Activated T-helper 1 cell treated with Interleukin-2 at 50 U/mL for 16 hours (primary cell): ENCODE measurements around the gene SBF2.

Experiments
- DNase-seq: peaks from one replicate; pipeline ENCODE4 v3.0.0-alpha.2; 2020; ENCODE audit warnings: low read depth

Gene SBF2

DNA sequence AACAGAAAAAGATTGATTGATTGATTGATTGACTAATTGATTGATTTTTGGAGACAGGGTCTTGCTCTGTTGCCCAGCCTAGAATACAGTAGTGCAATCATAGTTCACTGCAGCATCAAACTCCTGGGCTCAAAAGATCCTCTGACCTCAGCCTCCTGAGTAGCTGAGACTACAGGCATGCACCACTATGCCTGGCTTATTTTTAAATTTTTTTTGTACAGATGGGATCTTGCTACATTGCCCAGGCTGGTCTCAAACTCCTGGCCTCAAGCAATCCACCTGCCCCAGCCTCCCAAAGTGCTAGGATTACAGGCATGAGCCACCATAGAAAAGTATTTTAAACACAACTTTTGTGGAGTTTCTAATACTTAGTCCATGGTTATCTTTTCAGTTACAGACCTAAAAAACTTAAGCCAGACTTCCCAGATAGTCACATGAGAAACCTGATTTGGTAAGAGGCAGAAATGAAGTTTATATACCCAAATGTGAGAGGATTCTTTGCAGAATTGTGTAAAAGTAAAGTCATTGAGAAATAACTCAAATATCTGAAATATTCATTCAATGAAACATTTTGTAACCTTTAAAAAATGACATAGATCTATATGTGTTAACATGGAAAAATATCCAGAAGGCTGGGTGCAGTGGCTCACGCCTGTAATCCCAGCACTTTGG is 443.7 kb downstream of the SBF2 start:
- DNase-seq, result no peak

- no peak for DNase-seq
Observed at GRCh38 chr11:9849389-9849788, 444.6 kb downstream of the SBF2 start.

DNA sequence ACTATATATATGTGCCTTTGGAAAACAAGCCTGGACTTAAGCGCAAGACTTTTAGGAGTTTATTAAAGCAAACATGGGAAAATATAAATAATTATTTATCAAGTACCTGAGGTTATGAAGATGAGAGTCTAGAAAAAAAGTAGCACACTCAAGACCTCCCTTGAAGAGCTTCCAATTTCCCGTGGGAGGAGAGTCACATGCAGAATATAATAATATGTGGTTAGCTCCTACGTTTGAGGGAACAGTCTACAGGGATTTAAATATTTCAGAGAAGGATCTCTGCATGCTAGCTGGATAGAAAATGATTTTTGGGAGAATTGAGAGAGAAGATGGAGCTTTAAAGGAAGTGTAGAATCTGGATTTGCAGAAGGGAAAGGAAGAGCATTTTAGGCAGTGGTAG is 446.4 kb downstream of the SBF2 start:
- DNase-seq, result no peak

DNA sequence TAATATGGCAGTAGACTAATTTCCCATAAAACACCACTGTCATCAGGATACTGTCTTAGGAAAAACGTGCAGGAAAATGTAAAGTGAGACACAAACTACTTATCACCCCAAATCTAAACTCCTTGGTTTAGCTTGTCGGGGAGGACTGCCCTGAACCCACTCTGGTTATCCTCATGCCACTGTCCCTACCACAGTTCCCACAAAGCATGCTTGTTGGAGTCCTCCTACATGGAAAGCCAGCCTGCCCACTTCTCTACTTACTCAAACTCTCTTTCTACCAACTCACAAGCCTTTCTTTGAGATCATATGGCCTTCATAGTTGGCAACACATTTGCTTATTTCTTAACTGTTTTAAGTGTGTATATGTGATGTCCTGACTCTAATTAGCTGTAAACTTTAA is 451.1 kb downstream of the SBF2 start:
- DNase-seq, result no peak

DNA sequence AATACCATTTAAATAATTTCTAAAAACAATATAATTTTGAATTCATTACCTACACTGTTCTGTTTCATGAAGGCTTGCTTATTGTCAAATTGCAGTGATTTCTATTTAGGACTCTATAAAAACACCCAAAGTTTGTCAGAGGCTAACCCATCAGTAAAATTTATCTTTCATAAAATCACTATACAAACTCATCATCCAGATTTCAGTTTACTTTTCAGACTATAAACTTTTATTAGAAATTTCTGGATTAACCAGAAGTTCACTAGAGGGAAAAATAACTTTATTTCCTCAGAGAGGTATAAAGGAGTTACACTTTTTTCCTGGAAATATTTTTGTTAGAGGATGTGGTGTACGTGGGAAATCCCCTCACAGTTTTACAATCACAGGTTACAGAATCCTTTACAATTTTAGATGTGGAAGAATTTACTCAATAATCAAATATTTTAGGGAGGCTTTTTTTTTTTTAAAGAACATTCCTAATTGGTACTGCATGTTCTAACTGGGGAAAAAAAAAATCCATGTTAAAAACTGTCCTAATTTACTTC is 453.5 kb downstream of the SBF2 start:
- DNase-seq, result no peak

DNA sequence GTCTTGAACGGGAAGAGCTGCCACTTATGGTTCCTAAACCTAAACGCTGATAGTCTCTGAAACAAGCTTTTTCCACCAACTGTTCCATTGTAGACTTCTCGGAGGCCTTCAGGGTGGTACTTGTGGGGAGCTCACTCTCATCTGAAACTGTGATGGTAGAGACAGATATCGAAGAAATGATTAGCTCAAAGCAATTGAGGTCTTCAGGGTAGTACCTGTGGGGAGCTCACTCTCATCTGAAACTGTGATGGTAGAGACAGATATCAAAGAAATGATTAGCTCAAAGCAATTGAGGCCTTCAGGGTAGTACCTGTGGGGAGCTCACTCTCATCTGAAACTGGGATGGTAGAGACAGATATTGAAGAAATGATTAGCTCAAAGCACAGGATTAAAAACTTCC is 454.5 kb downstream of the SBF2 start:
- no peak for DNase-seq

DNA sequence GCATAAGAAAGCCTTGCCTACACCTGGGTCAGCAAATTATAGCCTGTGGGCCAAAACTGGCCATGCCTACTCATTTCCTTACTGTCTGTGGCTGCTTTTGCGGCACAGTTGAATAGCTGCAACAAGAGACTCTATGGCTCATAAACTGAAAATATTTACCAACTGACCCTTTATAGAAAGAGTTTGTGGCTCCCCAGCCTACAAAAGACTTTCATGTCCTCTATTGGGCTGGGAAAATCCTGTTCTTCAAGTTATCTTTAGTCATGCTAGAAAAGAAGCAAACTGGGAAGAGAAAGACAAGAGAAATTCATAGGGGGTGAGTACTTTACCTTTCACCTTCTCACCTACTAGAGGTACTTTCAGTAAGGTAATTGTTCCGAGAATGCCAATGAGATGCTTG is 455.1 kb downstream of the SBF2 start:
- no peak for DNase-seq

GRCh38 chr11:9838229-9838628 is 455.8 kb downstream of the SBF2 start:
- no peak for DNase-seq

DNA sequence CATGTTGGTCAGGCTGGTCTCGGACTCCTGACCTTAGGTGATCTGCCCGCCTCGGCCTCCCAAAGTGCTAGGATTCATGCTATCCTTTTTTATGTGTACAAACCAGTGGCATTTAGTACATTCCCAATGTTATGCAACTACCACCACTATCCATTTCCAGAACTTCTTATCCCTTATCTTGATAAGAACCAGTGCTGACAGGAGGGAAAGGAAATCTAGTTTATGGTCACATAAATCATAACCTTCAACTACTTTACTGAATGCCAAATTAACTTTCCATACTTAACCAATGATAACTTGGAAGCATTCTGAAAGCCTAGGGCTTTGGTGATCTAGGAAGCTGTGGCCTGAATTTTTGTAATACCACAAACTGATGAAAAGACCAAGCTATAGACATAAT is 459.7 kb downstream of the SBF2 start:
- no peak for DNase-seq

DNA sequence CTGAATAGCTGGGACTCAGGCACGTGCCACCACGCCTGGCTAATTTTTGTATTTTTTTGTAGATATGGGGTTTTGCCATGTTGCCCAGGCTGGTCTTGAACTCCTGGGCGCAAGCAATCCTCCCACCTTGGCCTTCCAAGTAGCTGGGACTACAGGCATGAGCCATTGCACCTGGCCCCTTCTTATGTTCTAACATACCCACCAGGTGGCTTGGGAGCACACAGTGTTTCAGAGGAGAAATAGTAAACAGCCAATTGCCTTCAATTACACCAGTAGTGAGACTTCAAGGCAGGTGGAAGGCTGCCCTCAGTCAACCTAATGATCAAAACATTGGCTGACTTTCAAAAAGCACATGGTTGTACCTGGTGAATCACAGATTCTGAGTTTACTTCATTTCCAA is 462.9 kb downstream of the SBF2 start:
- no peak for DNase-seq

- no peak for DNase-seq
Observed at GRCh38 chr11:9827708-9828107, 466.3 kb downstream of the SBF2 start.

DNA sequence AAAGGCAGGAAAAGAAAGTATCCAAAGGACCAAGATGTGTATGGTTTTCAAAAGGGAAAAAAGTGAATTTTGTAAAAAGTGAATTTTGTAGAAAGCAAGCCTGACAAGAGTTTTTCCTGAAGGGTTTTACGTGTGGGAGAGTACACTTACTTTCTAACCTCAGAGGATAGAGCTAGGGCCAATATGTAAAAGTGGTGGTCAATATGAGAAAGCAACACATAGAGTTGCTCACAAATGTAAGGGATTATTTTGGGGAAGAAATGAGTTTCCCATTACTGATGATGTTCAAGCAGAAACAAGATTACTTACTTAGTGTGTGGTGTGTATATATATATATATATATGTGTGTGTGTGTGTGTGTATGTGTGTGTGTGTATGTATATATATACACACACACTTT is 467.6 kb downstream of the SBF2 start:
- no peak for DNase-seq

DNA sequence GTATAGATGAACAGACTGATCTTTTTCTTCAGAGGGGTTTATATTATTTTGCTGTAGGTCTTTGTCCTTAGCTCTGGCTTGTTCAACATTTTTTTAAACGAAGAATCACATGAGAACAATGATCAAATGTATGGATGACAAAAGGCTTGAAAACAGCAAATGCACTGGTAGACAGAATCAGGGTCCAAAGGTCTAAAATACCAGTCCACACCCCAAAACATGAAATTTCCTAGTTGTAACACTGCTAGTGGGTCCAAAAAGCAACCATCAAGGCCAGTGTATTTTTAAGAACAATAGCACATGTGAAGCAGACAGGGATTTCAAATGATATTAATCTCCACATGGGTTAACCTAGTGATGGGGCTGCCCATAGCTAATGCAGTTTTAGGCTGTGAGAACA is 468.1 kb downstream of the SBF2 start:
- DNase-seq, result no peak

GRCh38 chr11:9825315-9825714 is 468.7 kb downstream of the SBF2 start:
- DNase-seq, result no peak

DNA sequence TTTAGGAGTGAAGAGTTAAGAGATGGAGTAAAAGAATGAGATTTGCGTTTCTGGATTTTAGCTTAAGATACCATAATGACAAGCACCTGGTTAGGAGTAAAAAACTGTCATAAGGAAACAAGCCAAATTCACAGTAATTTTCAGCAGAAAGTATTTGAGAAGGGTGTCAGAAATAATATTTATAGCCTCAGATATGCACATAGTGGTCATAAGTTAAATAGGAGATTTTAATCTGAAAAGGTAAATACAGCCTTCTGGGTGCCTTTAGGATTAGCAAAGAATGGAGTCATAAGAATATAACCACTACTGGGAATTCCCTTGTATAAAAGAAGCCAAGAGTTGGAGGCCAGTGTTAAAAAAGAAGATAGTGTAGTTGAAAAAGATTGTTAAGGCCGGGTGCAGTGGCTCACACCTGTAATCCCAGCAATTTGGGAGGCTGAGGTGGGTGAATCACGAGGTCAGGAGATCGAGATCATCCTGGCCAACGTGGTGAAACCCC is 470.1 kb downstream of the SBF2 start:
- DNase-seq, result no peak

GRCh38 chr11:9823439-9823838 is 470.6 kb downstream of the SBF2 start:
- DNase-seq, result no peak

GRCh38 chr11:9821008-9821752 is 472.8 kb downstream of the SBF2 start:
- DNase-seq, result no peak

GRCh38 chr11:9820260-9820659 is 473.8 kb downstream of the SBF2 start:
- DNase-seq, result no peak

GRCh38 chr11:9817191-9817590 is 476.8 kb downstream of the SBF2 start:
- DNase-seq, result no peak

- DNase-seq, result no peak
Observed at GRCh38 chr11:9815486-9816136, 478.4 kb downstream of the SBF2 start.

- no peak for DNase-seq
Observed at GRCh38 chr11:9814108-9814507, 479.9 kb downstream of the SBF2 start.

DNA sequence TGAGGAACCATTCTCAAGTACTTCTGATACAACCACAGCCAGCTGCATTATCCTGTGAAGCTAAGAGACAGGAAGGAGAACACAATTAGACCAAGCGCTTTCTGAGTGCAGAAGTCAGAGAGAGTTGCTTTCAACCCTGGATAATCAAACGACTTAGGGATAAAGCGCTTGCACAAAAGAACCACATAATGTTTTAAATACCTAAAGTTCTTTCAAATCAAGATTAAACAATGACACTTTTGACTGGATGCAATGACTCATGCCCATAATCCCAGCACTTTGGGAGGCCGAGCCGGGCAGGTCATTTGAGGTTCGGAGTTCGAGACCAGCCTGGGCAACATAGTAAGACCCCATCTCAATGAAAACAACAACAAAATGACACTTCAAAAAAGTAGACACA is 485.1 kb downstream of the SBF2 start:
- DNase-seq, result no peak
